Ovary (tissue), 3 donors: Measurements from ENCODE around the gene MRPL44.

ENCODE experiments used
- POLR2A ChIP-seq: fragments of 450-650 bp; IDR thresholded peaks from one replicate; pipeline ENCODE4 v1.6.1; 2017; ENCODE audit warnings: antibody characterized with exemption, mild to moderate bottlenecking, moderate library complexity
- TF ChIP-seq, protein P1 (sequence below), 3 donors: fragments of 450-650 bp in 2 of 3; fragments of 200-600 bp in 1 of 3; IDR thresholded peaks; one replicate each; pipeline versions ENCODE4 v1.5.1 to v1.8.0; 2016 to 2022; ENCODE audit warnings: antibody characterized with exemption in 3 of 3, mild to moderate bottlenecking in 1 of 3
- donor health status: DM: no; HTN: no; CAD: no.

- TF ChIP-seq, protein P1, sequence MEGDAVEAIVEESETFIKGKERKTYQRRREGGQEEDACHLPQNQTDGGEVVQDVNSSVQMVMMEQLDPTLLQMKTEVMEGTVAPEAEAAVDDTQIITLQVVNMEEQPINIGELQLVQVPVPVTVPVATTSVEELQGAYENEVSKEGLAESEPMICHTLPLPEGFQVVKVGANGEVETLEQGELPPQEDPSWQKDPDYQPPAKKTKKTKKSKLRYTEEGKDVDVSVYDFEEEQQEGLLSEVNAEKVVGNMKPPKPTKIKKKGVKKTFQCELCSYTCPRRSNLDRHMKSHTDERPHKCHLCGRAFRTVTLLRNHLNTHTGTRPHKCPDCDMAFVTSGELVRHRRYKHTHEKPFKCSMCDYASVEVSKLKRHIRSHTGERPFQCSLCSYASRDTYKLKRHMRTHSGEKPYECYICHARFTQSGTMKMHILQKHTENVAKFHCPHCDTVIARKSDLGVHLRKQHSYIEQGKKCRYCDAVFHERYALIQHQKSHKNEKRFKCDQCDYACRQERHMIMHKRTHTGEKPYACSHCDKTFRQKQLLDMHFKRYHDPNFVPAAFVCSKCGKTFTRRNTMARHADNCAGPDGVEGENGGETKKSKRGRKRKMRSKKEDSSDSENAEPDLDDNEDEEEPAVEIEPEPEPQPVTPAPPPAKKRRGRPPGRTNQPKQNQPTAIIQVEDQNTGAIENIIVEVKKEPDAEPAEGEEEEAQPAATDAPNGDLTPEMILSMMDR (IDR thresholded peaks at IDR 0.05) = no peak
- TF ChIP-seq POLR2A = no peak
These were observed 42.2 kb upstream of the MRPL44 start for GRCh38 chr2:223915071-223915470.
